HepG2 (cell line): ENCODE data around the gene NBPF3. TPM values are rescaled to one million over a fixed set of nuclear protein-coding genes. Genes with fewer than 3 reads are reported as not detected.

Experiments used
- ATF1 ChIP-seq: IDR thresholded peaks from 2 replicates; pipeline ENCODE4 v1.6.1; 2016; ENCODE audit warnings: mild to moderate bottlenecking, control low read depth
- ATF2 ChIP-seq: sonication (generic); formaldehyde crosslinking; IDR thresholded peaks from 2 replicates; pipeline ENCODE4 v1.4.0; 2020; ENCODE audit warnings: missing genetic modification reagents
- FOXK1 ChIP-seq: sonication (generic); formaldehyde crosslinking; IDR thresholded peaks from 2 replicates; pipeline ENCODE4 v1.4.0; 2020; ENCODE audit warnings: low read depth, missing genetic modification reagents, borderline replicate concordance
- KIAA2018 ChIP-seq: sonication (generic); formaldehyde crosslinking; IDR thresholded peaks from 2 replicates; pipeline ENCODE4 v1.5.0; 2020; ENCODE audit warnings: mild to moderate bottlenecking, missing genetic modification reagents, borderline replicate concordance
- MLLT10 ChIP-seq: sonication (generic); formaldehyde crosslinking; IDR thresholded peaks from 2 replicates; pipeline ENCODE4 v1.4.0; 2020; ENCODE audit warnings: missing genetic modification reagents
- NCOA5 ChIP-seq: sonication (generic); formaldehyde crosslinking; IDR thresholded peaks from 2 replicates; pipeline ENCODE4 v1.4.0; 2020; ENCODE audit warnings: missing genetic modification reagents
- PCBP2 ChIP-seq: fragments of 200-400 bp; formaldehyde crosslinking; optimal IDR thresholded peaks from 2 replicates; pipeline ENCODE3; 2018; ENCODE audit warnings: low read length, low read depth; ENCODE audit not compliant: poor library complexity, severe bottlenecking
- PRDM10 ChIP-seq: sonication (generic); formaldehyde crosslinking; IDR thresholded peaks from 2 replicates; pipeline ENCODE4 v1.4.0; 2020; ENCODE audit warnings: low read depth, missing genetic modification reagents
- SP140L ChIP-seq: sonication (generic); formaldehyde crosslinking; IDR thresholded peaks from 2 replicates; pipeline ENCODE4 v1.4.0; 2020; ENCODE audit warnings: missing genetic modification reagents, borderline replicate concordance
- TIGD3 ChIP-seq: sonication (generic); formaldehyde crosslinking; IDR thresholded peaks from 2 replicates; pipeline ENCODE4 v1.5.1; 2020; ENCODE audit warnings: mild to moderate bottlenecking, missing genetic modification reagents, borderline replicate concordance
- ZFP82 ChIP-seq: sonication (generic); formaldehyde crosslinking; IDR thresholded peaks from 2 replicates; pipeline ENCODE4 v1.5.1; 2020; ENCODE audit warnings: mild to moderate bottlenecking, missing genetic modification reagents, borderline replicate concordance
- ZNF296 ChIP-seq: sonication (generic); formaldehyde crosslinking; conservative IDR thresholded peaks from 2 replicates; pipeline ENCODE4 v1.5.0; 2020; ENCODE audit warnings: mild to moderate bottlenecking, missing genetic modification reagents
- polyA plus RNA-seq, 8 experiments: library from polyadenylated mRNA; depleted of rRNA in 3 of 8; stranded (reverse) in 7 of 8; unstranded in 1 of 8; fragments of >200 nt; fragmentation: Illumina TruSeq in 4 of 8; extraction: Trizol in 4 of 8; gene quantifications; 2 replicates each; pipeline versions ENCODE4 v1.2.1 to v1.2.3, GENCODE V29; 2011 to 2016; ENCODE audit warnings: low read depth in 4 of 8, missing spikeins in 1 of 8, mixed read lengths in 1 of 8; ENCODE audit not compliant: insufficient read depth in 1 of 8
- total RNA-seq, 5 experiments: library from RNA; depleted of rRNA; stranded (reverse); fragments of >200 nt; fragmentation: Illumina TruSeq; extraction: Trizol; gene quantifications; 2 replicates each; pipeline ENCODE4 v1.2.3, GENCODE V29; 2016; ENCODE audit warnings: low read depth in 1 of 5

NBPF3 gene
- total and polyA plus RNA-seq, 2 of the 13 experiments (the other 11 are each of a cell fraction or from before 2014, with no cell fraction given) = 3.5 to 4.9 TPM

- TF ChIP-seq KIAA2018 (CRISPR knock-in tag) (no peak), NCOA5 (CRISPR knock-in tag) (no peak), PRDM10 (CRISPR knock-in tag) (peak; percentile 62; the same call in 1 of the 2 replicates), TIGD3 (CRISPR knock-in tag) (no peak), FOXK1 (CRISPR knock-in tag) (no peak), ZFP82 (no peak), ATF1 (CRISPR knock-in tag) (no peak), MLLT10 (CRISPR knock-in tag) (no peak), ATF2 (CRISPR knock-in tag) (no peak), PCBP2 (no peak), SP140L (no peak), ZNF296 (CRISPR knock-in tag) (no peak)
Observed at GRCh38 chr1:21439721-21440629, at the start of gene NBPF3 (continued).
